Large intestine (tissue), 3 donors: Measurements from ENCODE around the gene EPRS1. TPM values are rescaled to one million over a fixed set of nuclear protein-coding genes. Genes with fewer than 3 reads are reported as not detected.
"Not testable (repeated sequence)": the region's sequence is repeated elsewhere in the genome, so short reads cannot be mapped to it uniquely, and the experiment has no call there.

Experiments used
- DNase-seq, 2 donors: peaks; one replicate each; pipeline versions ENCODE4 v3.0.0 to v3.0.0-alpha.2; 2013
- H3K27ac ChIP-seq: one replicate; pipeline ENCODE4 v1.5.1; 2013; ENCODE audit warnings: low read length
- H3K27me3 ChIP-seq: 2 replicates; pipeline ENCODE4 v1.6.1; 2013; ENCODE audit warnings: low read length; ENCODE audit not compliant: control insufficient read depth, insufficient read depth
- H3K36me3 ChIP-seq: 2 replicates; pipeline ENCODE4 v1.6.1; 2013; ENCODE audit warnings: low read length; ENCODE audit not compliant: control insufficient read depth, insufficient read depth
- H3K4me1 ChIP-seq: one replicate; pipeline ENCODE4 v1.6.1; 2013; ENCODE audit warnings: low read length; ENCODE audit not compliant: control insufficient read depth, insufficient read depth
- H3K4me3 ChIP-seq: one replicate; pipeline ENCODE4 v1.5.1; 2013; ENCODE audit warnings: low read length
- H3K9me3 ChIP-seq: one replicate; pipeline ENCODE4 v1.6.1; 2013; ENCODE audit warnings: mild to moderate bottlenecking, low read depth, low read length, moderate library complexity; ENCODE audit not compliant: control insufficient read depth
- WGBS: methylation state at CpG from one replicate; pipeline ENCODE4 v1.1.5; 2013; ENCODE audit warnings: low lambda C conversion rate; ENCODE audit not compliant: insufficient coverage; 5-methylcytosine and 5-hydroxymethylcytosine counted together
- polyA plus RNA-seq: library from polyadenylated mRNA; unstranded; fragments of 120-200 nt; gene quantifications from one replicate; pipeline ENCODE4 v1.2.1, GENCODE V29; 2013

The EPRS1 gene
- polyA plus RNA-seq, 1 donor: 74.0 TPM

GRCh38 chr1:220038640-220039039, 7.7 kb downstream of the EPRS1 start:
- H3K9me3 ChIP-seq: no peaks in the 10 kb centered on the region
- no peaks in the 10 kb centered on the region for H3K4me1 ChIP-seq
- H3K27ac ChIP-seq: no peak overlapping the region
- no peak overlapping the region for H3K4me3 ChIP-seq
- H3K27me3 ChIP-seq: no peaks in the 10 kb centered on the region
- peaks cover 25% of the 10 kb centered on the region for H3K36me3 ChIP-seq
- peak in 1 of 2 donors; percentile 47 for DNase-seq
- WGBS: no CpG with 5 or more reads among the region's 4 CpGs

GRCh38 chr1:220037810-220038209, 8.5 kb downstream of the EPRS1 start:
- H3K27me3 ChIP-seq, H3K9me3 ChIP-seq, H3K27ac ChIP-seq, DNase-seq, H3K4me1 ChIP-seq, H3K4me3 ChIP-seq: not testable (repeated sequence)
- H3K36me3 ChIP-seq: peaks cover 27% of the 10 kb centered on the region
- 80% methylated on average over 1 of the region's 3 CpGs for WGBS

GRCh38 chr1:220032911-220033310, 13.4 kb downstream of the EPRS1 start:
- H3K27ac ChIP-seq: no peak overlapping the region
- H3K4me1 ChIP-seq: no peaks in the 10 kb centered on the region
- DNase-seq: no peak
- H3K4me3 ChIP-seq: no peak overlapping the region
- H3K36me3 ChIP-seq: peaks cover 26% of the 10 kb centered on the region
- H3K9me3 ChIP-seq: no peaks in the 10 kb centered on the region
- WGBS: no CpG with 5 or more reads among the region's 3 CpGs
- no peaks in the 10 kb centered on the region for H3K27me3 ChIP-seq

GRCh38 chr1:220031287-220031686, 15.0 kb downstream of the EPRS1 start:
- WGBS: 96% methylated on average over 2 of the region's 2 CpGs
- Histone ChIP-seq H3K27me3 (no peaks in the 10 kb centered on the region), H3K36me3 (peaks cover 29% of the 10 kb centered on the region), H3K4me1 (no peaks in the 10 kb centered on the region), H3K4me3 (no peak overlapping the region), H3K27ac (no peak overlapping the region), H3K9me3 (no peaks in the 10 kb centered on the region)
- DNase-seq: no peak

- Histone ChIP-seq H3K27ac (no peak overlapping the region), H3K36me3 (peaks cover 35% of the 10 kb centered on the region), H3K27me3 (no peaks in the 10 kb centered on the region), H3K9me3 (no peaks in the 10 kb centered on the region), H3K4me3 (no peak overlapping the region), H3K4me1 (no peaks in the 10 kb centered on the region)
- DNase-seq: peak in 1 of 2 donors; percentile 49
- WGBS: 60% methylated on average over 3 of the region's 4 CpGs
Observed at GRCh38 chr1:220028346-220028895, 17.9 kb downstream of the EPRS1 start.

GRCh38 chr1:220019071-220019470, 27.2 kb downstream of the EPRS1 start:
- H3K27ac ChIP-seq: no peak overlapping the region
- H3K9me3 ChIP-seq: no peaks in the 10 kb centered on the region
- no peak for DNase-seq
- no peaks in the 10 kb centered on the region for H3K4me1 ChIP-seq
- H3K27me3 ChIP-seq: no peaks in the 10 kb centered on the region
- H3K4me3 ChIP-seq: no peak overlapping the region
- peaks cover 56% of the 10 kb centered on the region for H3K36me3 ChIP-seq

- Histone ChIP-seq H3K4me1 (no peaks in the 10 kb centered on the region), H3K27ac (no peak overlapping the region), H3K27me3 (no peaks in the 10 kb centered on the region), H3K36me3 (peaks cover 50% of the 10 kb centered on the region), H3K9me3 (no peaks in the 10 kb centered on the region), H3K4me3 (no peak overlapping the region)
- no CpG with 5 or more reads among the region's 3 CpGs for WGBS
- DNase-seq: no peak
Observed at GRCh38 chr1:220013497-220013896, 32.8 kb downstream of the EPRS1 start.

- Histone ChIP-seq H3K9me3 (no peaks in the 10 kb centered on the region), H3K27me3 (no peaks in the 10 kb centered on the region), H3K4me1 (no peaks in the 10 kb centered on the region), H3K27ac (no peak overlapping the region), H3K4me3 (no peak overlapping the region), H3K36me3 (peaks cover 51% of the 10 kb centered on the region)
- DNase-seq: no peak
- WGBS: no CpG with 5 or more reads among the region's 3 CpGs
Observed at GRCh38 chr1:220012259-220012658, 34.0 kb downstream of the EPRS1 start.

- Histone ChIP-seq H3K4me1 (no peaks in the 10 kb centered on the region), H3K27me3 (no peaks in the 10 kb centered on the region), H3K9me3 (no peaks in the 10 kb centered on the region), H3K4me3 (no peak overlapping the region), H3K27ac (no peak overlapping the region), H3K36me3 (peaks cover 52% of the 10 kb centered on the region)
- DNase-seq: no peak
Observed at GRCh38 chr1:220011620-220012019, 34.7 kb downstream of the EPRS1 start.

- Histone ChIP-seq H3K9me3 (no peaks in the 10 kb centered on the region), H3K36me3 (peaks cover 43% of the 10 kb centered on the region)
- WGBS: no CpG with 5 or more reads among the region's 3 CpGs
Observed at GRCh38 chr1:220007438-220007837, 38.9 kb downstream of the EPRS1 start.

GRCh38 chr1:220005489-220005888, 40.8 kb downstream of the EPRS1 start:
- H3K4me1 ChIP-seq: no peaks in the 10 kb centered on the region
- DNase-seq: no peak
- 90% methylated on average over 3 of the region's 5 CpGs for WGBS
- no peak overlapping the region for H3K4me3 ChIP-seq
- H3K36me3 ChIP-seq: peaks cover 52% of the 10 kb centered on the region
- no peaks in the 10 kb centered on the region for H3K27me3 ChIP-seq
- no peaks in the 10 kb centered on the region for H3K9me3 ChIP-seq
- H3K27ac ChIP-seq: no peak overlapping the region

More at GRCh38 chr1:220007438-220007837, 38.9 kb downstream of the EPRS1 start:
- H3K27ac ChIP-seq: no peak overlapping the region
- H3K27me3 ChIP-seq: no peaks in the 10 kb centered on the region
- no peaks in the 10 kb centered on the region for H3K4me1 ChIP-seq
- no peak overlapping the region for H3K4me3 ChIP-seq
- DNase-seq: no peak
